ENCODE measurements around the gene EFEMP2. TPM values are rescaled to one million over a fixed set of nuclear protein-coding genes. Genes with fewer than 3 reads are reported as not detected.

The EFEMP2 gene
- total and polyA plus RNA-seq, 8 donors: 21.0 to 37.9 (median 28.9) TPM

- intact Hi-C loops (cut with DNase I; ENCODE audit: low total_unique reads): no loop called here
- no peaks in the 10 kb centered on the region for H3K9me3 ChIP-seq
- WGBS, 5 donors: 1 to 3% (median 1%) methylated on average over 37 to 80 of the region's 80 CpGs
- peak within 1 kb of the TSS; percentile 40 to 86 (median 83) for H3K27ac ChIP-seq
- no peak for TF ChIP-seq EP300 (IDR thresholded peaks at IDR 0.05)
- peak in 1 of 4 donors; percentile 35 for TF ChIP-seq POLR2A (IDR thresholded peaks at IDR 0.05)
- TF ChIP-seq CTCF (IDR thresholded peaks at IDR 0.05): no peak
- peak; percentile 57 to 92 (median 89) for TF ChIP-seq POLR2AphosphoS5 (IDR thresholded peaks at IDR 0.05)
- H3K27me3 ChIP-seq: peaks cover 0 to 11% (median 10%) of the 10 kb centered on the region in 3 donors
- H3K4me3 ChIP-seq: peak within 1 kb of the TSS; percentile 57 to 66 (median 62)
- peaks cover 0 to 7% (median 0%) of the 10 kb centered on the region in 4 donors for H3K36me3 ChIP-seq
- DNase-seq: peak; percentile 96 to 97
- H3K4me1 ChIP-seq: peaks cover 11 to 46% (median 19%) of the 10 kb centered on the region in 4 donors
Measured at GRCh38 chr11:65900125-65900898, 27.7 kb upstream of the EFEMP2 start, which contains the start of gene FOSL1. Gene FOSL1, minus strand, starts transcription at chr11:65900388. Its CDS starts 49 bp downstream, at chr11:65900339.

- DNase-seq: peak; percentile 67 to 85
- intact Hi-C loops (cut with DNase I; ENCODE audit: low total_unique reads): no loop called here
- peak overlapping the region; percentile 40 to 86 (median 83) for H3K27ac ChIP-seq
- H3K27me3 ChIP-seq: peaks cover 0 to 11% (median 10%) of the 10 kb centered on the region in 3 donors
- H3K4me3 ChIP-seq: peak overlapping the region; percentile 57 to 66 (median 62)
- WGBS, 5 donors: 2% methylated on average over 27 to 78 of the region's 78 CpGs
- H3K36me3 ChIP-seq: peaks cover 0 to 7% (median 0%) of the 10 kb centered on the region in 4 donors
- peaks cover 11 to 47% (median 19%) of the 10 kb centered on the region in 4 donors for H3K4me1 ChIP-seq
- H3K9me3 ChIP-seq: no peaks in the 10 kb centered on the region
- no peak for TF ChIP-seq CTCF (IDR thresholded peaks at IDR 0.05)
- no peak for TF ChIP-seq POLR2A (IDR thresholded peaks at IDR 0.05)
- TF ChIP-seq POLR2AphosphoS5 (IDR thresholded peaks at IDR 0.05): peak in 2 of 3 donors; percentile 31 to 71
Measured at GRCh38 chr11:65899356-65900124, 26.9 kb upstream of the EFEMP2 start.

GRCh38 chr11:65898656-65899355 lies 26.2 kb upstream of the EFEMP2 start:
- DNase-seq: no peak
- TF ChIP-seq POLR2A (IDR thresholded peaks at IDR 0.05): no peak
- no peak for TF ChIP-seq CTCF (IDR thresholded peaks at IDR 0.05)
- no peak for TF ChIP-seq EP300 (IDR thresholded peaks at IDR 0.05)
- no peak for TF ChIP-seq POLR2AphosphoS5 (IDR thresholded peaks at IDR 0.05)
- peaks cover 0 to 7% (median 0%) of the 10 kb centered on the region in 4 donors for H3K36me3 ChIP-seq
- peaks cover 12 to 54% (median 21%) of the 10 kb centered on the region in 4 donors for H3K4me1 ChIP-seq
- intact Hi-C loops (cut with DNase I; ENCODE audit: low total_unique reads): no loop called here
- peaks cover 0 to 11% (median 10%) of the 10 kb centered on the region in 3 donors for H3K27me3 ChIP-seq
- H3K9me3 ChIP-seq: no peaks in the 10 kb centered on the region
- WGBS, 5 donors: 25 to 44% (median 28%) methylated on average over 15 to 28 of the region's 28 CpGs
- peak overlapping the region in 4 of 5 donors; percentile 38 to 86 (median 83) for H3K27ac ChIP-seq
- peak overlapping the region; percentile 57 to 66 (median 62) for H3K4me3 ChIP-seq

All from stomach (tissue), 9 donors.